Neural cell (in vitro differentiated cells): Measurements from ENCODE around the gene FHIT.

Experiments
- EP300 ChIP-seq: fragments of 450-650 bp; conservative IDR thresholded peaks from 2 replicates; pipeline ENCODE4 v1.6.1; 2014; ENCODE audit warnings: antibody characterized with exemption, mild to moderate bottlenecking, moderate library complexity; ENCODE audit not compliant: poor library complexity, severe bottlenecking
- EZH2 ChIP-seq: fragments of 200-600, 300-800 bp; shearing (Covaris generic), sonication (generic); IDR thresholded peaks from 2 replicates; pipeline ENCODE4 v1.6.1; 2014; ENCODE audit warnings: antibody characterized with exemption, low read length, borderline replicate concordance, mild to moderate bottlenecking; ENCODE audit not compliant: insufficient read depth, poor library complexity, severe bottlenecking
- POLR2AphosphoS5 ChIP-seq: IDR thresholded peaks from 2 replicates; pipeline ENCODE4 v1.6.1; 2012
- RAD21 ChIP-seq: fragments of 450-650 bp; conservative IDR thresholded peaks from 2 replicates; pipeline ENCODE4 v1.6.1; 2014; ENCODE audit warnings: antibody characterized with exemption, mild to moderate bottlenecking, moderate library complexity
- TAF1 ChIP-seq: IDR thresholded peaks from 2 replicates; pipeline ENCODE4 v1.6.1; 2012; ENCODE audit warnings: low read depth
- TF ChIP-seq, protein P1 (sequence below): fragments of 450-650 bp; IDR thresholded peaks from 2 replicates; pipeline ENCODE4 v1.5.1; 2014; ENCODE audit warnings: antibody characterized with exemption, mild to moderate bottlenecking, moderate library complexity; ENCODE audit not compliant: poor library complexity, severe bottlenecking
- TF ChIP-seq, protein P2 (sequence below): IDR thresholded peaks from 2 replicates; pipeline ENCODE4 v1.6.1; 2012; ENCODE audit warnings: borderline replicate concordance

DNA sequence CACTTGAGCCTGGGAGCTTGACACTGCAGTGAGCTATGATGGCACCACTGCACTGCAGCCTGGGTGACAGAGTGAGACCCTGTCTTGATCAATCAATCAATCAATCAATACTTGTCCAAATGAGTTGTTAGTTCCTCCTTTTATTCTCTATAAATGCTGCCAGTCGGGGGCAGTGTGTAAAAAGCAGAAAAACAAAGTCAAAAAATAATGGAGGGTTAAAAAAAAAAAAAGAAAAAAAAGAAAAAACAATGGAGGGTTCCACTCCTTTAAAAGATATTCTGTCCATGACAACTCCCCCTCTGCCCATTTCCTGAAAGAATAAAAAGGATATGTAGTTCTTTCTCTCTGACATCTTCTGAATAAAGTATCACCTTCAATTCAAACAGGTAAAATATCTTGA is 1068.6 kb downstream of the FHIT start:
- TF ChIP-seq TAF1 (no peak), EZH2 (no peak), EP300 (no peak), POLR2AphosphoS5 (no peak), RAD21 (no peak)
- TF ChIP-seq, protein P1, sequence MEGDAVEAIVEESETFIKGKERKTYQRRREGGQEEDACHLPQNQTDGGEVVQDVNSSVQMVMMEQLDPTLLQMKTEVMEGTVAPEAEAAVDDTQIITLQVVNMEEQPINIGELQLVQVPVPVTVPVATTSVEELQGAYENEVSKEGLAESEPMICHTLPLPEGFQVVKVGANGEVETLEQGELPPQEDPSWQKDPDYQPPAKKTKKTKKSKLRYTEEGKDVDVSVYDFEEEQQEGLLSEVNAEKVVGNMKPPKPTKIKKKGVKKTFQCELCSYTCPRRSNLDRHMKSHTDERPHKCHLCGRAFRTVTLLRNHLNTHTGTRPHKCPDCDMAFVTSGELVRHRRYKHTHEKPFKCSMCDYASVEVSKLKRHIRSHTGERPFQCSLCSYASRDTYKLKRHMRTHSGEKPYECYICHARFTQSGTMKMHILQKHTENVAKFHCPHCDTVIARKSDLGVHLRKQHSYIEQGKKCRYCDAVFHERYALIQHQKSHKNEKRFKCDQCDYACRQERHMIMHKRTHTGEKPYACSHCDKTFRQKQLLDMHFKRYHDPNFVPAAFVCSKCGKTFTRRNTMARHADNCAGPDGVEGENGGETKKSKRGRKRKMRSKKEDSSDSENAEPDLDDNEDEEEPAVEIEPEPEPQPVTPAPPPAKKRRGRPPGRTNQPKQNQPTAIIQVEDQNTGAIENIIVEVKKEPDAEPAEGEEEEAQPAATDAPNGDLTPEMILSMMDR = no peak
- TF ChIP-seq, protein P2, sequence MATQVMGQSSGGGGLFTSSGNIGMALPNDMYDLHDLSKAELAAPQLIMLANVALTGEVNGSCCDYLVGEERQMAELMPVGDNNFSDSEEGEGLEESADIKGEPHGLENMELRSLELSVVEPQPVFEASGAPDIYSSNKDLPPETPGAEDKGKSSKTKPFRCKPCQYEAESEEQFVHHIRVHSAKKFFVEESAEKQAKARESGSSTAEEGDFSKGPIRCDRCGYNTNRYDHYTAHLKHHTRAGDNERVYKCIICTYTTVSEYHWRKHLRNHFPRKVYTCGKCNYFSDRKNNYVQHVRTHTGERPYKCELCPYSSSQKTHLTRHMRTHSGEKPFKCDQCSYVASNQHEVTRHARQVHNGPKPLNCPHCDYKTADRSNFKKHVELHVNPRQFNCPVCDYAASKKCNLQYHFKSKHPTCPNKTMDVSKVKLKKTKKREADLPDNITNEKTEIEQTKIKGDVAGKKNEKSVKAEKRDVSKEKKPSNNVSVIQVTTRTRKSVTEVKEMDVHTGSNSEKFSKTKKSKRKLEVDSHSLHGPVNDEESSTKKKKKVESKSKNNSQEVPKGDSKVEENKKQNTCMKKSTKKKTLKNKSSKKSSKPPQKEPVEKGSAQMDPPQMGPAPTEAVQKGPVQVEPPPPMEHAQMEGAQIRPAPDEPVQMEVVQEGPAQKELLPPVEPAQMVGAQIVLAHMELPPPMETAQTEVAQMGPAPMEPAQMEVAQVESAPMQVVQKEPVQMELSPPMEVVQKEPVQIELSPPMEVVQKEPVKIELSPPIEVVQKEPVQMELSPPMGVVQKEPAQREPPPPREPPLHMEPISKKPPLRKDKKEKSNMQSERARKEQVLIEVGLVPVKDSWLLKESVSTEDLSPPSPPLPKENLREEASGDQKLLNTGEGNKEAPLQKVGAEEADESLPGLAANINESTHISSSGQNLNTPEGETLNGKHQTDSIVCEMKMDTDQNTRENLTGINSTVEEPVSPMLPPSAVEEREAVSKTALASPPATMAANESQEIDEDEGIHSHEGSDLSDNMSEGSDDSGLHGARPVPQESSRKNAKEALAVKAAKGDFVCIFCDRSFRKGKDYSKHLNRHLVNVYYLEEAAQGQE = no peak
